Right atrium auricular region (tissue), 2 donors: ENCODE measurements around the gene LAD1. TPM values are rescaled to one million over a fixed set of nuclear protein-coding genes. Genes with fewer than 3 reads are reported as not detected.

Experiments
- DNase-seq: peaks from one replicate; pipeline ENCODE4 v3.0.0-alpha.2; 2019; ENCODE audit warnings: low spot score
- H3K27ac ChIP-seq, 2 donors: fragments of 200-600 bp; sonication (generic); 1 replicate in 1 of 2; 2 replicates in 1 of 2; pipeline ENCODE4 v1.5.1; 2016 to 2019
- H3K27me3 ChIP-seq, 2 donors: fragments of 200-600 bp; sonication (generic); one replicate each; pipeline versions ENCODE4 v1.5.1 to v1.6.0; 2017 to 2019
- H3K36me3 ChIP-seq: fragments of 200-600 bp; sonication (generic); one replicate; pipeline ENCODE4 v1.5.1; 2016
- H3K4me1 ChIP-seq, 2 donors: fragments of 200-600 bp; sonication (generic); one replicate each; pipeline versions ENCODE4 v1.5.1 to v1.6.0; 2017 to 2019
- H3K4me3 ChIP-seq, 2 donors: fragments of 200-600 bp; sonication (generic); 1 replicate in 1 of 2; 2 replicates in 1 of 2; pipeline ENCODE4 v1.5.1; 2017 to 2019; ENCODE audit warnings: mild to moderate bottlenecking in 1 of 2, moderate library complexity in 1 of 2
- H3K9me3 ChIP-seq, 2 donors: fragments of 200-600 bp; sonication (generic); one replicate each; pipeline ENCODE4 v1.5.1; 2019
- CTCF ChIP-seq, 2 donors: fragments of 200-600 bp; sonication (generic); IDR thresholded peaks; one replicate each; pipeline ENCODE4 v1.5.1; 2019; ENCODE audit warnings: antibody characterized with exemption in 2 of 2
- total RNA-seq, 2 donors: library from RNA; depleted of rRNA; stranded (reverse); fragments of >200 nt; gene quantifications; one replicate each; pipeline ENCODE4 v1.1.0, GENCODE V29; 2016

The LAD1 gene
- total RNA-seq, 2 donors from 2014 or later, result 1.4 to 8.8 TPM

DNA sequence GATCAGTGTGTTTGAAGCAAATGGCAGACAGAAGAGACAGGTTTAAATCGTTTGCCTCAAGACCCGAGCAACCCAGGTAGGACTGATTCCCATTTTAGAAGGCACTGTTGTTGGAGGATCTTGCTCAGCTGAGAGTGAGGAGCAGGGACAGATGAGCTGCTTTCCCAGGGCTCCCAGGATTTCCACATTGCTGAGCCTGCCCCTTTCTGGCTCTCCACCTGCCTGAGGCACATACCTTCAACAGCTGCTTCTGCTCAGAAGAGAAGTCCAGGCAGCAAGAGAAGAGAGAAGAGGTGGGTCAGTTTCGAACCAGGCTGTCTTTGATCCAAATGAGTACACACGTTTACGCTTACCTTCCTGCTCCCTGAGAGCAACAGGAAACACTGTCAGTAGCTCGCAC is 27.3 kb downstream of the LAD1 start:
- peaks cover 98% of the 10 kb centered on the region for H3K36me3 ChIP-seq

DNA sequence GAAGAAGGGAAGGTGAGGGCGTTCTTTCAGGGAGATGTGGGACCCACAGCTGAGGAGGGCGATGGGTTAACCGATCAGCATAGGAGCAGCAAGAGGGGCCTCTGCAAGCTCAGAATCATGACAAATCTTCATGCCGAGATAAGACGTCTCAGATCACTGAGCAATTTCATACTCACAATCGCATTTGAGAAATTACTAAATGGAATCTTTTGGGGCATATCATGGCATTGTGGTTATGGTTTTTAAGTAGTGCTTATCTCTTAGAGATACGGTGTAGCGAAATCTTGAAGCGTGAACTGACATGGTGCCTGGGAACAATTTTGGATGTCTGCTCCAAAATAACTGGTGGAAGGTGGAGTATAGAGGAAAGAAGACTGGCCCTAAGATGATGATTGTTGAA is 27.8 kb downstream of the LAD1 start:
- H3K27ac ChIP-seq, result peak overlapping the region; percentile 89 to 92
- peak overlapping the region in 1 of 2 donors; percentile 9 for H3K4me3 ChIP-seq
- H3K36me3 ChIP-seq, result peaks cover 98% of the 10 kb centered on the region
- no peak for TF ChIP-seq CTCF (IDR thresholded peaks at IDR 0.05)
- H3K27me3 ChIP-seq, result no peaks in the 10 kb centered on the region
- peaks cover 0 to 36% of the 10 kb centered on the region in 2 donors for H3K4me1 ChIP-seq
- no peak for DNase-seq
- H3K9me3 ChIP-seq, result no peaks in the 10 kb centered on the region

More for the DNA sequence above, 27.3 kb downstream of the LAD1 start:
- H3K27ac ChIP-seq, result peak overlapping the region; percentile 89 to 92
- H3K4me3 ChIP-seq, result peak overlapping the region in 1 of 2 donors; percentile 55
- H3K27me3 ChIP-seq, result no peaks in the 10 kb centered on the region
- DNase-seq, result no peak
- no peaks in the 10 kb centered on the region for H3K9me3 ChIP-seq
- no peak for TF ChIP-seq CTCF (IDR thresholded peaks at IDR 0.05)
- peaks cover 0 to 36% of the 10 kb centered on the region in 2 donors for H3K4me1 ChIP-seq

GRCh38 chr1:201370500-201370899 is 28.6 kb downstream of the LAD1 start:
- Histone ChIP-seq H3K27me3 (no peaks in the 10 kb centered on the region), H3K9me3 (no peaks in the 10 kb centered on the region), H3K4me1 (peaks cover 0 to 36% of the 10 kb centered on the region in 2 donors), H3K27ac (peak overlapping the region; percentile 89 to 92), H3K4me3 (peak overlapping the region in 1 of 2 donors; percentile 9), H3K36me3 (peaks cover 98% of the 10 kb centered on the region)
- no peak for DNase-seq
- no peak for TF ChIP-seq CTCF (IDR thresholded peaks at IDR 0.05)

GRCh38 chr1:201369209-201369608 is 29.9 kb downstream of the LAD1 start:
- Histone ChIP-seq H3K9me3 (no peaks in the 10 kb centered on the region), H3K4me3 (no peak overlapping the region), H3K4me1 (peaks cover 0 to 36% of the 10 kb centered on the region in 2 donors), H3K36me3 (peaks cover 100% of the 10 kb centered on the region), H3K27me3 (no peaks in the 10 kb centered on the region), H3K27ac (peak overlapping the region; percentile 89 to 92)
- DNase-seq, result no peak
- TF ChIP-seq CTCF (IDR thresholded peaks at IDR 0.05), result no peak

GRCh38 chr1:201366696-201367095 is 32.4 kb downstream of the LAD1 start:
- TF ChIP-seq CTCF (IDR thresholded peaks at IDR 0.05), result no peak
- H3K9me3 ChIP-seq, result no peaks in the 10 kb centered on the region
- H3K36me3 ChIP-seq, result peaks cover 99% of the 10 kb centered on the region
- DNase-seq, result no peak
- no peak overlapping the region for H3K4me3 ChIP-seq
- H3K27ac ChIP-seq, result peak overlapping the region; percentile 89 to 92
- H3K27me3 ChIP-seq, result no peaks in the 10 kb centered on the region
- H3K4me1 ChIP-seq, result peaks cover 0 to 27% of the 10 kb centered on the region in 2 donors

GRCh38 chr1:201365251-201365650 is 33.9 kb downstream of the LAD1 start:
- peak overlapping the region; percentile 13 to 53 for H3K27ac ChIP-seq
- no peaks in the 10 kb centered on the region for H3K9me3 ChIP-seq
- H3K27me3 ChIP-seq, result no peaks in the 10 kb centered on the region
- H3K36me3 ChIP-seq, result peaks cover 99% of the 10 kb centered on the region
- H3K4me1 ChIP-seq, result peaks cover 0 to 13% of the 10 kb centered on the region in 2 donors
- H3K4me3 ChIP-seq, result no peak overlapping the region
- DNase-seq, result no peak
- no peak for TF ChIP-seq CTCF (IDR thresholded peaks at IDR 0.05)
